HS-5 (cell line): ENCODE results near the gene KIF1A.
A peak's percentile ranks its signal among the peaks of the same experiment; 100 is the strongest.

Source experiments
- DNase-seq: peaks from one replicate; pipeline ENCODE4 v3.0.0-alpha.2; 2012; ENCODE audit warnings: low read depth

KIF1A gene, protein sequence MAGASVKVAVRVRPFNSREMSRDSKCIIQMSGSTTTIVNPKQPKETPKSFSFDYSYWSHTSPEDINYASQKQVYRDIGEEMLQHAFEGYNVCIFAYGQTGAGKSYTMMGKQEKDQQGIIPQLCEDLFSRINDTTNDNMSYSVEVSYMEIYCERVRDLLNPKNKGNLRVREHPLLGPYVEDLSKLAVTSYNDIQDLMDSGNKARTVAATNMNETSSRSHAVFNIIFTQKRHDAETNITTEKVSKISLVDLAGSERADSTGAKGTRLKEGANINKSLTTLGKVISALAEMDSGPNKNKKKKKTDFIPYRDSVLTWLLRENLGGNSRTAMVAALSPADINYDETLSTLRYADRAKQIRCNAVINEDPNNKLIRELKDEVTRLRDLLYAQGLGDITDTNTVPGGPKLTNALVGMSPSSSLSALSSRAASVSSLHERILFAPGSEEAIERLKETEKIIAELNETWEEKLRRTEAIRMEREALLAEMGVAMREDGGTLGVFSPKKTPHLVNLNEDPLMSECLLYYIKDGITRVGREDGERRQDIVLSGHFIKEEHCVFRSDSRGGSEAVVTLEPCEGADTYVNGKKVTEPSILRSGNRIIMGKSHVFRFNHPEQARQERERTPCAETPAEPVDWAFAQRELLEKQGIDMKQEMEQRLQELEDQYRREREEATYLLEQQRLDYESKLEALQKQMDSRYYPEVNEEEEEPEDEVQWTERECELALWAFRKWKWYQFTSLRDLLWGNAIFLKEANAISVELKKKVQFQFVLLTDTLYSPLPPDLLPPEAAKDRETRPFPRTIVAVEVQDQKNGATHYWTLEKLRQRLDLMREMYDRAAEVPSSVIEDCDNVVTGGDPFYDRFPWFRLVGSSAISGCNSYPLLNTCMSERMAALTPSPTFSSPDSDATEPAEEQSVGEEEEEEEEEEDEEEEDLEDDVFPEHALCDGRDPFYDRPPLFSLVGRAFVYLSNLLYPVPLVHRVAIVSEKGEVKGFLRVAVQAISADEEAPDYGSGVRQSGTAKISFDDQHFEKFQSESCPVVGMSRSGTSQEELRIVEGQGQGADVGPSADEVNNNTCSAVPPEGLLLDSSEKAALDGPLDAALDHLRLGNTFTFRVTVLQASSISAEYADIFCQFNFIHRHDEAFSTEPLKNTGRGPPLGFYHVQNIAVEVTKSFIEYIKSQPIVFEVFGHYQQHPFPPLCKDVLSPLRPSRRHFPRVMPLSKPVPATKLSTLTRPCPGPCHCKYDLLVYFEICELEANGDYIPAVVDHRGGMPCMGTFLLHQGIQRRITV (N-terminal part only)

DNA sequence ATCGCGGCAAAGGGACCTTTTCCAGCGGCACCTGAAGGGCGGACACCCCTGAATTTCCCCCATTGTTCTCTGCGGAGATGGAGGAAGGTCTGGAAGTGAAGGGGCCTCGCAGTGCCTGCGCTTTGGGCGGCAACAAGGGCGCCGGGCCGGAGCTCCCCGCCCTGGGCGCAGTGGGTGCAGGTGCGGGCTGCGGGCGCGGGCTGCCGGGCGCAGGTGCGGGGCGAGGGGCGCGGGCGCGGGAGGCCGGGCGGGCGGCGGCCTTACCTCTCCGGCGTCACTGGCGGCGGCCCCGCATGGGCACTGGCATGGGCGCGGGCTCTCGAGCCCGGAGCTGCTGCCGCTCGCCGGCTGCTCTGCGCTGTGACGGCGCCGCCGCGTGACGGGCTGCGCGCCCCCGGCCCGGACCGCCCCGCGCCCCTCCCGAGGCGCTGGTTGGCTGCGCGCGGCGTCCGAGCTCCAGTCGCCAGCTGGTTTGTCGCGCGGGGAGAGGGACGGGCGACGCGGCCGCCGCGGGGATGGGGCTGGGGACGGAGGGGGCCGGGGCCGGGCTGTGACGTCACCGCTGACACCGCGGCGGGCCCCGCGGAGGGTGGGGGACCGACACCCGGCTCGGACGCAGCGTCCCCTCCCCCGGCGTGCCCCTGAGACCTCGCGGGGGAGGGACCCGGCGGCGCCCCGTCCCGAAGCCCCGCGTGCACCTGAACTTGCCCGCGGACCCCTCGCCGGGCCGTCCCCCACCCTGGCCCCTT lies at the start of gene KIF1A:
TSS of gene KIF1A (minus strand) at position 362 of the 749 bp plus-strand sequence. CDS start 22,467 bp downstream, outside the sequence.
- DNase-seq: no peak

DNA sequence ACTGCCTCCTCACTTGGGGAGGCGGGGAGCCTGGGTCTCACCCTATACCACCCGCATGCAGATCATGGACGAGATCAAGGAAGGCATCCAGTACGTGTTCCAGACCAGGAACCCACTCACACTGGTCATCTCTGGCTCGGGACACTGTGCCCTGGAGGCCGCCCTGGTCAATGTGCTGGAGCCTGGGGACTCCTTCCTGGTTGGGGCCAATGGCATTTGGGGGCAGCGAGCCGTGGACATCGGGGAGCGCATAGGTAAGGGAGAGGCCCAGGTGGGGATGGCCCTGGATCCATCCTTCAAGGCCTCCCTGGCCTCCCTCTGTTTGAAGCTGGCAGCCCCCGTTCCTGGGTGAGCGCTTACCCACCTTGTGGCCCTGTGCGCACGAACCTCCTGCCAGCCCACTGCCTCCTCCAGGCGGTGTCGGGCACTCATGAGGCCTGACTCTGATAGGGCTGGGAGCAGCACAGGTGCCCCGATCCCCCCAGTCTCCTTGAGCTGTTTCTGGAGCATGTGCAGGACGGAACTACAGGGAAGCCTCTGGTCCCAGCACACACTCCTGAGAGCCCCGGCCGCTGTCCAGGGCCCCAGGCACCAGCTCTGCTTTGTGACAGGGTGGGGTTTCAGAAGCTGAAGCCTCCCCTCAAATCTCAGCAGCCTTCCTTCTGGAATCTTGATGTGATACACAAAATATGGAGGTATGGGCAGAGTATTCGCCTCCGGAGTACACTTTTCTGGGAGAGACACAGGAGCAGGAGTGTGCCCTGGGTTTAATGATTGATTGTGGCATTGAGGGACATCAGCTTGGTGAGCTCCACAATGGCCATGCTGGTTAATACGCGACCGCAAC lies 49.3 kb upstream of the KIF1A start:
- DNase-seq: no peak

GRCh38 chr2:240868286-240869108 lies 48.5 kb upstream of the KIF1A start, which contains the start of gene AGXT:
AGXT (plus strand) TSS chr2:240868824; CDS start chr2:240868866, 42 bp downstream.
- DNase-seq: no peak

DNA sequence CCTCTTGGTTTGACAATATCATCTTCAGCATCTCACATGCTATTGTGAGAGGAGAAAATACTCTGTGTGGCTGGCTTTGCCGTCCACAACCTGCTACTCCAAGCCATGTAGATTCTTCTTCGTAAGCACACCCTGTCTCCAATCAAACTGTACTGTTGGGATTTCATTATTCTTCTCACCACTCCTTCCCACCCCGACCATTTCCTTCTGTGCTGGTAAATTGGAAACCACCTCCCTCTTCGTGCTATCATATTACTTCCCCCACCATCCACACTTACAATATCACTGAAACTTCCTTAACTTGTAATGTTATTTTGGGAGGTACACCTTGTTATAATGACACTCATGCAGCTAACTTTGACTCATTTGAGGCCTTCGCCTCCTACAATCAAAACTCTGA lies 45.4 kb upstream of the KIF1A start:
- no peak for DNase-seq

DNA sequence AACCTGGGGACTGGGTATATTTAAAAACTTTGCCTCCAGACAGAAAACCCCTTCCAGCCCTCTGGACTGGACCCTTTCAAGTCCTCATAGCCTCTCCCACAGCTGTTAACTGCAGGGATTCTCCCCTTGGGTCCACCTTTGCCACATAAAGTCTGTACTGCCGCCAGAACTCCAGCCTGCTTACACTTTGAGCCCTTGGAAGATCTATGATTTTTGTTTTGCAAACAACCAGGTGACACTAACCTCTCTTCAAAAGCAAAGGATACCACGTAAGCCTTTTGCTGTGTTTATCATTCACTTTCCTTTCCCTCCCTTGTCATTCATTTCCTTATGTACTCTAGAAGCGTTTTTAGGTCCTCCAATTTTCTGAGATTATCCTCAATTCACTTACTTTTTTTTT lies 44.5 kb upstream of the KIF1A start:
- DNase-seq: no peak

- no peak for DNase-seq
These were observed 41.5 kb upstream of the KIF1A start for GRCh38 chr2:240861547-240861946.

- no peak for DNase-seq
These were observed 38.9 kb upstream of the KIF1A start for GRCh38 chr2:240858871-240859270.

GRCh38 chr2:240858321-240858720 lies 38.3 kb upstream of the KIF1A start:
- DNase-seq: no peak

GRCh38 chr2:240857039-240858008 lies 37.3 kb upstream of the KIF1A start:
- no peak for DNase-seq

GRCh38 chr2:240856151-240856980 lies 36.3 kb upstream of the KIF1A start:
- no peak for DNase-seq

DNA sequence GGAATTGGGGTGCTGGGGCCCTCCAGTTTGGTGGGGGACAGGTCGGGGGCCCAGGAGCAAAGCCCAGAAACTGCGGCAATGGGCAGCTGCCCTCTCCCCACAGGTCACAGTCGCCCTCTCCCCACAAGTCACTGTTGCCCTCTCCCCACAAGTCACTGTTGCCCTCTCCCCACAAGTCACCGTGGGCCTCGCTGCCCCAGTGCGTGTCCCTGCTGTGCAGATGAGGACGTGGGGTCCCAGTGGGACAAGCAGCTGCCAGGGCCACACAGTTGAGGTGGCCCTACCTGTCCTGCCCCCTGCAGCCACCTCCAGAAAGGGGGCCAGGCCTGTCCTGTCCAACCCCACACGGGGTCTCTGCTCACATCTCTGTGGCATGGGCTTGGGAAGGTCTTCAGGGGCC lies 35.7 kb upstream of the KIF1A start:
- DNase-seq: no peak

DNA sequence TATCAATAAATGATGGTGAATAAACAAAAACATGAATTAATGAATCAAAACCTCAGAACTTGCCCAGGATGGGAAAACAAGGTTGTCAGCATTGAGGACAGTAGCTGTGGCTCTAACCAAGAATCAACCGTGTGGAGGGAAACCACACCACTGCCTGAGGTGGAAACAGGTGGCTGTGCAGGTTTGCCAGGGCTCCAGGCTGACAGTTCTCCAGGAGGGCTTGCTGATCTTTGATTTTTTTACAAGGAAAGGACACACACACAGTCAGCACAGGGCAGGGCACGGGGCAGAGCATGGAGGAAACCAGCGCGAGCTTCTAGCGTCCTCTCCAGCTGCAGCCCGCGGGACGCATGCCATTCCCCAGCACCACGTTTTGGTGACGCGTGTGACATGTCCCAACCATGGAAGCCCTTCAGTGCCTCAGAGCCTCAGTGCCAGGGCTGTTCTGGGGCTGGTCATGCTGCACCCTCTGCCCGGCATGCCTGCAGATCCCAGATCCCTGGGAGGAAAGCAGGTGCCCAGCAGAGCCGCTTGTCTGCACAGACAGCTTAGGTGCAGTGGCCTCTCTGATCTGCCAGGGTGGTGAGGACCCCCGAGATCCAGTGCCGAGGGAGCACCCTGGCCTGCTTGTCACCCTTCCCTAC lies 32.8 kb upstream of the KIF1A start:
- no peak for DNase-seq

DNA sequence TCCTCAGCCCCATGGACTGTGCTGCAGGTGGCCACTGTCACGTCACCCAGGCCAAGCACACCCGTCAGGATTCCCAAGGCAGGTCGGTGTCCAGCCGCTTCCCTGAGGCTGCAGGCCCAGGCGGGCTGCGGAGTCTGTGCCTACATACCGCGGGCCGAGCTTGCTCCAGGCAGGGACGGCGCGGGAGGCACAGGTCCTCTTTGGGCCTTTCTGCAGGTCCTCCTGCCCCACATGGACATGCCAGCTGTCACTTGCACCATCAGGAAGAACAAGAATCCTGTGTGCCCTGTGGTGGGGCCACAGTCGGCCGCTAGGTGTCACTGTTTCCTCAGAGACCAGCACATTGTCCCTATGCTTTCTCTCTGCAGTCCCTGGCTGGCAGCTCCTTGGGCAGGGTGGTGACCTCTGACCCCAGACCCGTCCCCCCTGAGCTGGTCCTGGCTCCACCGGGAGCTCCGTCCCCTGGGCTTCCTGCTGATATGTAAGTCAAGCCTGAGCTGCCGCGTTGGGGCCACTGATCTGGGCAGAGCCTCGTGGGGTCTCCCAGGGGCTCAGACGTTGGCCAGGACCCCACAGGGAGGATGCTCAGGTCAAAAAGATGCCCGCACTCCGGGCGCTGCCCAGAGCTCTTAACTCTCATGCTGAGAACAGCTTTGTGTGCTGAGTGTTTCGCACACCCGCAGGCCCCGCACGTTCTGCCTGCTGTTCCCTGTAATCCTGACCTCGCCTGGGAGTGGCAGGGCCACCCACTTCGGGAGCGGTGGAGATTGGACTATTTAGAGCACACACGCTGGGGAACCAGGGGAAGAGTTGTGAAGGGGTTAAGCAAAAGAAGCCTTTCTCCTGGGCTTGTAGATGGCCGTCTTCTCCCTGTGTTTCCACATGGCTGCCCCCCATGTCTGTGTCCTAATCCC lies 31.3 kb upstream of the KIF1A start:
- DNase-seq: peak; percentile 39

DNA sequence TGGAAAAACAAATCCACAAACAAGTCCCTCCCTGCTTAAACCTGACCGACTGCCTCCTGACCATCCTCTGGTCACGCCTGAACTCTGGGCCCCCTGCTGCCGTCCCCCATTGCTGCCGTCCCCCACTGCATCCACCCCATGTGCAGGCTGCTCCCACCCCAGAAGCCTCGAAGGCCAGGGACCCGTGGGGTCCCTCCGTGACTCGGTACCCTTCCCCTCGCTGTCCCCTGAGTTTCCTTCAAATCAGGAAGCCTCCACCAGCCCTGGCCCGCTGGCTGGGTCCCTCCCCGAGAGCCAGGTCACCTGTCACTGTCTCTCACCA lies 30.7 kb upstream of the KIF1A start:
- DNase-seq: no peak

DNA sequence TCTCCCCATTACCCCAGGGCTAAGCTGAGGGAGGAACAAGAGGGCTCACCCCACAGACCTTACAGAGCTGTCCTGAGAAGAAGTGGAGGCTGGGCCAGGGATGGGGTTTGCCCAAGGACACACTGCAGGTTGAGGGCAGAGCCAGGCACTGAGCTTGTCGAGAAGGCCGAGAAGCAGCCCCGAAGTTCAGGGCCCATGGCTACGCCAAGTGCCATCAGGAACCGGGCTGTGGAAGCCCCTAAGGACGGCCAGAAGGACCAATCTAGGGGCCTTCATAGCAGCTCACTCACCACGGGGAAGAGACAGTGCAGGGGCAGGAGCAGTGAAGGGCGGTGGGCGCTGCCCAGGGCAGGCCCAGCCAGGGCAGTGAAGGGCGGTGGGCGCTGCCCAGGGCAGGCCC lies 30.0 kb upstream of the KIF1A start:
- no peak for DNase-seq
